GM12892 (cell line): Measurements from ENCODE around the gene SLFN11.
"Not testable (repeated sequence)": the region's sequence is repeated elsewhere in the genome, so short reads cannot be mapped to it uniquely, and the experiment has no call there.

Source experiments
- DNase-seq: peaks from one replicate; pipeline ENCODE4 v3.0.0; 2011; ENCODE audit not compliant: insufficient read length
- FAIRE-seq: peaks from 2 replicates; lab custom pipeline; 2011; peaks lifted over from hg19 to GRCh38; lab: Jason Lieb, UNC
- POLR2A ChIP-seq: IDR thresholded peaks from 2 replicates; pipeline ENCODE4 v1.6.1; 2011; ENCODE audit warnings: low read depth, low read length, control low read depth
- POLR2AphosphoS5 ChIP-seq: IDR thresholded peaks from 2 replicates; pipeline ENCODE4 v1.6.1; 2011; ENCODE audit warnings: low read depth, low read length, control low read depth
- TAF1 ChIP-seq: IDR thresholded peaks from 2 replicates; pipeline ENCODE4 v1.6.1; 2011; ENCODE audit warnings: low read depth, mild to moderate bottlenecking, control low read depth, low read length, borderline replicate concordance

The SLFN11 gene

DNA sequence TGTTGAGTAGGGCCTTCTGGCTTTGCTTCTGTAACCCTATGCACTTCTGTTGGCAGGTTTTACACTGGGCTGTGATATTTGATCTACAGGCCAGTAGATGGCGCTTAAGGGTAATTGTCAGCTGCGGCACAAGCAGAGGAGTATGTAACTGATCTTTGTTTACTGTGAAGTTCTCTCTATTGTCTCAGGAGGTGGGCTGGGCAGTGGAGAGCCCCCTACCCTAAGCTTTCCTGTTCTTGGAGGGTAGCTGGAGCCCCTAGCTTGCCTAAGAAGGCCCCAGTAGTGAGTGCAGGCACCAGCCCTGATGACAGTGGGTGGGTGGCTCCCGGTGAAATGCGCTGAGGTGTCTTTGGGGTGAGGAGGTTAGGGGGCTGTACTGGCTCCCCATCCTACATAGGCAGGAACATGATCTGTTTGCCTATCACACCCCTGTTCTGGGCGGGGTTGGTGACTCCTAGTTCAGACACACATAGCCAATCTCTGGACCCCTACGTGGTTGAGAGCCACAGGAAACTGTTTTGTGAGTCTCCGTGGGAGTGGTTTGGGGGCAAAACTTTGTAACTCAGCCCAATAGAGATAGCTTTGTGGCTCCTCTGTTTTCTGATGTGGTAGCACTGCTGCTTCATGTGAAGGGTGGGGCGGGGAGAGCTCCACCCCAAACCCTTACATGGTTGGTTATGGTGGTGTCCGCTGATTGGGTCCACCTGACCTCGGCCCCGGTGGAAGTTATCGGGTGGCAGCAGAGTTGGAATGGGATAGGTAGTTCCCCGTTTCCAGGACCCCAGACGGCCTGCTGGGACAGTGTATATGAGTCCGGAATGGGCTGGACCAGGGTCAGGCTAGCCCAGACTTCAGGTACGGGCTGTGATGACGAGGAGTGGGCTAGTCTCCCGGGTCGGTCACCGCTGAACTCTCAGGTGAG, 60.4 kb downstream of the SLFN11 start:
- DNase-seq: peak; percentile 37
- FAIRE-seq: peak; percentile 97
- TF ChIP-seq TAF1 (no peak), POLR2A (no peak), POLR2AphosphoS5 (no peak)

DNA sequence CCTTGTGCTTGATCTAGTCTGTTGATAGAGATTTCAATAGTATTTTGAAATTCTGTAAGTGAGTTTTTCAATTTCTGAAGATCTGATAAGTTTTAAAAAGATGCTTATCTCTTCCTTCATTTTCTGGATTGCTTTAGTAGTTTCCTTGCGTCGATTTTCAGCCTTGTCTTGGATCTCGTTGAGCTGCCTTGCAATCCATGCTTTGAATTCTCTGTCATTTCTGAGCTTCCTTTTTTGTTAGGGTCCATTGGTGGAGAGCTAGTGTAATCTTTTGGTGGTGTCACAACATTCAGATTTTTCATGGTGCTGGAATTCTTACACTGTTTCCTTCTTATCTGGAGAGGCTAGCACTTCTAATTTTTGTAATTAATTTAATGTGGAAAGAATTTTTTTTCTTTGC, 61.1 kb downstream of the SLFN11 start:
- no peak for TF ChIP-seq POLR2AphosphoS5
- no peak for TF ChIP-seq TAF1
- no peak for TF ChIP-seq POLR2A
- DNase-seq: no peak
- FAIRE-seq: no peak

DNA sequence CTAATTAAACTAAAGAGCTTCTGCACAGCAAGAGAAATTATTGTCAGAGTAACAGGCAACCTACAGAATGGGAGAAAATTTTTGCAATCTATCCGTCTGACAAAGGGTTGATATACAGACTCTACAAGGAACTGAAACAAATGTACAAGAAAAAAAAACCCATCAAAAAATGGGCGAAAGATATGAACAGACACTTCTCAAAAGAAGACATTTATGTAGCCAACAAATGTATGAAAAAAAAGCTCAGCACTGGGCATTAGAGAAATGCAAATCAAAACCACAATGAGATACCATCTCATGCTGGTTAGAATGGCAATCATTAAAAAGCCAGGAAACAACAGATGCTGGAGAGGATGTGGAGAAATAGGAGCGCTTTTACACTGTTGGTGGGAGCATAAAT, 64.1 kb downstream of the SLFN11 start:
- not testable (repeated sequence) for FAIRE-seq, DNase-seq
